Measurements from ENCODE around the gene CENPB. TPM values are rescaled to one million over a fixed set of nuclear protein-coding genes. Genes with fewer than 3 reads are reported as not detected.

CENPB gene
- total RNA-seq, 1 donor from 2014 or later, result 91.1 TPM

- peaks cover 40% of the 10 kb centered on the region for H3K36me3 Mint-ChIP-seq (ENCODE audit: low read depth)
- peak; percentile 90 for DNase-seq (ENCODE audit: low spot score)
- H3K9me3 Mint-ChIP-seq (ENCODE audit: low read depth), result no peaks in the 10 kb centered on the region
- peaks cover 65% of the 10 kb centered on the region for H3K4me1 Mint-ChIP-seq (ENCODE audit: low read depth)
- no peak overlapping the region for H3K4me3 Mint-ChIP-seq (ENCODE audit: unreplicated experiment)
- TF ChIP-seq CTCF (IDR thresholded peaks at IDR 0.05), result no peak
- no peak overlapping the region for H3K27ac Mint-ChIP-seq (ENCODE audit: unreplicated experiment)
- H3K27me3 Mint-ChIP-seq (ENCODE audit: low read depth), result no peaks in the 10 kb centered on the region
These were observed 15.3 kb upstream of the CENPB start for GRCh38 chr20:3801846-3802245.

- no peaks in the 10 kb centered on the region for H3K9me3 Mint-ChIP-seq (ENCODE audit: low read depth)
- TF ChIP-seq CTCF (IDR thresholded peaks at IDR 0.05), result no peak
- peaks cover 39% of the 10 kb centered on the region for H3K36me3 Mint-ChIP-seq (ENCODE audit: low read depth)
- DNase-seq (ENCODE audit: low spot score), result no peak
- peaks cover 62% of the 10 kb centered on the region for H3K4me1 Mint-ChIP-seq (ENCODE audit: low read depth)
- no peak overlapping the region for H3K4me3 Mint-ChIP-seq (ENCODE audit: unreplicated experiment)
- no peaks in the 10 kb centered on the region for H3K27me3 Mint-ChIP-seq (ENCODE audit: low read depth)
- H3K27ac Mint-ChIP-seq (ENCODE audit: unreplicated experiment), result peak overlapping the region; percentile 50
These were observed 14.8 kb upstream of the CENPB start for GRCh38 chr20:3801299-3801698.

GRCh38 chr20:3800878-3801260, 14.3 kb upstream of the CENPB start:
- no peak overlapping the region for H3K4me3 Mint-ChIP-seq (ENCODE audit: unreplicated experiment)
- peaks cover 59% of the 10 kb centered on the region for H3K4me1 Mint-ChIP-seq (ENCODE audit: low read depth)
- no peak overlapping the region for H3K27ac Mint-ChIP-seq (ENCODE audit: unreplicated experiment)
- H3K27me3 Mint-ChIP-seq (ENCODE audit: low read depth), result no peaks in the 10 kb centered on the region
- H3K9me3 Mint-ChIP-seq (ENCODE audit: low read depth), result no peaks in the 10 kb centered on the region
- H3K36me3 Mint-ChIP-seq (ENCODE audit: low read depth), result peaks cover 37% of the 10 kb centered on the region
- DNase-seq (ENCODE audit: low spot score), result no peak
- TF ChIP-seq CTCF (IDR thresholded peaks at IDR 0.05), result no peak

- Mint-ChIP-seq H3K4me3 (ENCODE audit: unreplicated experiment) (no peak overlapping the region), H3K9me3 (ENCODE audit: low read depth) (no peaks in the 10 kb centered on the region), H3K27me3 (ENCODE audit: low read depth) (no peaks in the 10 kb centered on the region), H3K27ac (ENCODE audit: unreplicated experiment) (peak overlapping the region; percentile 59), H3K36me3 (ENCODE audit: low read depth) (peaks cover 32% of the 10 kb centered on the region), H3K4me1 (ENCODE audit: low read depth) (peaks cover 59% of the 10 kb centered on the region)
- no peak for TF ChIP-seq CTCF (IDR thresholded peaks at IDR 0.05)
- no peak for DNase-seq (ENCODE audit: low spot score)
These were observed 13.8 kb upstream of the CENPB start for GRCh38 chr20:3800256-3800877.

GRCh38 chr20:3798908-3799248, 12.3 kb upstream of the CENPB start:
- H3K27me3 Mint-ChIP-seq (ENCODE audit: low read depth), result no peaks in the 10 kb centered on the region
- TF ChIP-seq CTCF (IDR thresholded peaks at IDR 0.05), result no peak
- no peak for DNase-seq (ENCODE audit: low spot score)
- peak overlapping the region; percentile 71 for H3K27ac Mint-ChIP-seq (ENCODE audit: unreplicated experiment)
- H3K9me3 Mint-ChIP-seq (ENCODE audit: low read depth), result no peaks in the 10 kb centered on the region
- peaks cover 52% of the 10 kb centered on the region for H3K4me1 Mint-ChIP-seq (ENCODE audit: low read depth)
- H3K36me3 Mint-ChIP-seq (ENCODE audit: low read depth), result peaks cover 24% of the 10 kb centered on the region
- H3K4me3 Mint-ChIP-seq (ENCODE audit: unreplicated experiment), result no peak overlapping the region
